ENCODE measurements around the gene EIF6. TPM values are rescaled to one million over a fixed set of nuclear protein-coding genes. Genes with fewer than 3 reads are reported as not detected.

EIF6 gene
- total RNA-seq (2011; cell fraction: chromatin; rRNA removed; ENCODE audit: low replicate concordance), result 22.6 and 68.4 TPM in 2 replicates
- 89.9 and 93.2 TPM in 2 replicates for total RNA-seq (2011; cell fraction: nucleolus; rRNA removed)
- 54.0 and 63.2 TPM in 2 replicates for total RNA-seq (2011; cell fraction: nucleoplasm; rRNA removed)
- total RNA-seq (2014; rRNA removed) (200 and 244 TPM in 2 replicates), total RNA-seq (2014; rRNA removed; fragmentation: Illumina TruSeq; extraction: Trizol) (132 and 180 TPM in 2 replicates), total RNA-seq (2015; rRNA removed; fragmentation: Illumina TruSeq; extraction: Trizol) (179 and 180 TPM in 2 replicates), total RNA-seq (2021) (229 and 249 TPM in 2 replicates), polyA plus RNA-seq (2011; rRNA removed) (165 and 190 TPM in 2 replicates), polyA plus RNA-seq (2014; fragmentation: Illumina TruSeq; extraction: Trizol) (247 and 288 TPM in 2 replicates), polyA plus RNA-seq (2014; fragmentation: Nextera tagmentation; extraction: Ambion mirVana) (100 to 1,000 TPM; 807 to 832 TPM), polyA plus RNA-seq (2014; rRNA removed) (230 and 241 TPM in 2 replicates), polyA minus RNA-seq (2011; rRNA and poly(A)+ RNA removed) (99.7 and 134 TPM in 2 replicates), Bru-seq, nascent RNA (percentile 94 among the genes with signal in this experiment), BruChase-seq, experiment 1, labeled RNA remaining after a 2-hour chase (percentile 86 among the genes with signal in this experiment), BruChase-seq, experiment 2, labeled RNA remaining after a 6-hour chase (percentile 82 among the genes with signal in this experiment)
- polyA plus RNA-seq (2011; cell fraction: cytosol; rRNA removed), result 339 and 577 TPM in 2 replicates
- 164 and 201 TPM in 2 replicates for polyA plus RNA-seq (2011; cell fraction: nucleus; rRNA removed)
- polyA plus RNA-seq (2012), result 165 and 193 TPM in 2 replicates
- polyA minus RNA-seq (2011; cell fraction: cytosol; rRNA and poly(A)+ RNA removed), result 80.7 and 88.0 TPM in 2 replicates
- 28.8 and 42.4 TPM in 2 replicates for polyA minus RNA-seq (2011; cell fraction: nucleus; rRNA and poly(A)+ RNA removed)
- long read RNA-seq, experiment 1, transcript EIF6-201 (6 exons, 1,252 nt), result minor isoform, 45 of 425 reads
- long read RNA-seq, experiment 1, transcript EIF6-203 (7 exons, 1,289 nt), result major isoform, 265 of 425 reads
- long read RNA-seq, experiment 1, transcript EIF6-206 (6 exons, 932 nt), result minor isoform, 19 of 425 reads
- long read RNA-seq, experiment 1, transcript EIF6-202 (5 exons, 1,017 nt), result minor isoform, 19 of 425 reads
- long read RNA-seq, experiment 1, partial matches to known transcripts, result 49 of 425 reads
- long read RNA-seq, experiment 1, other reads (novel, unspliced or antisense), result 22 of 425 reads
- long read RNA-seq, experiment 2, transcript EIF6-206 (6 exons, 932 nt), result minor isoform, 7 of 345 reads
- long read RNA-seq, experiment 2, transcript EIF6-201 (6 exons, 1,252 nt), result minor isoform, 77 of 345 reads
- long read RNA-seq, experiment 2, transcript EIF6-202 (5 exons, 1,017 nt), result minor isoform, 16 of 345 reads
- long read RNA-seq, experiment 2, transcript EIF6-203 (7 exons, 1,289 nt), result major isoform, 153 of 345 reads
- long read RNA-seq, experiment 2, partial matches to known transcripts, result 51 of 345 reads
- long read RNA-seq, experiment 2, other reads (novel, unspliced or antisense), result 39 of 345 reads
- long read RNA-seq, experiment 3, transcript EIF6-201 (6 exons, 1,252 nt), result minor isoform, 49 of 390 reads
- long read RNA-seq, experiment 3, transcript EIF6-203 (7 exons, 1,289 nt), result major isoform, 292 of 390 reads
- long read RNA-seq, experiment 3, transcript EIF6-202 (5 exons, 1,017 nt), result minor isoform, 8 of 390 reads
- long read RNA-seq, experiment 3, transcript EIF6-206 (6 exons, 932 nt), result minor isoform, 13 of 390 reads
- long read RNA-seq, experiment 3, partial matches to known transcripts, result 12 of 390 reads
- long read RNA-seq, experiment 3, other reads (novel, unspliced or antisense), result 14 of 390 reads

DNA sequence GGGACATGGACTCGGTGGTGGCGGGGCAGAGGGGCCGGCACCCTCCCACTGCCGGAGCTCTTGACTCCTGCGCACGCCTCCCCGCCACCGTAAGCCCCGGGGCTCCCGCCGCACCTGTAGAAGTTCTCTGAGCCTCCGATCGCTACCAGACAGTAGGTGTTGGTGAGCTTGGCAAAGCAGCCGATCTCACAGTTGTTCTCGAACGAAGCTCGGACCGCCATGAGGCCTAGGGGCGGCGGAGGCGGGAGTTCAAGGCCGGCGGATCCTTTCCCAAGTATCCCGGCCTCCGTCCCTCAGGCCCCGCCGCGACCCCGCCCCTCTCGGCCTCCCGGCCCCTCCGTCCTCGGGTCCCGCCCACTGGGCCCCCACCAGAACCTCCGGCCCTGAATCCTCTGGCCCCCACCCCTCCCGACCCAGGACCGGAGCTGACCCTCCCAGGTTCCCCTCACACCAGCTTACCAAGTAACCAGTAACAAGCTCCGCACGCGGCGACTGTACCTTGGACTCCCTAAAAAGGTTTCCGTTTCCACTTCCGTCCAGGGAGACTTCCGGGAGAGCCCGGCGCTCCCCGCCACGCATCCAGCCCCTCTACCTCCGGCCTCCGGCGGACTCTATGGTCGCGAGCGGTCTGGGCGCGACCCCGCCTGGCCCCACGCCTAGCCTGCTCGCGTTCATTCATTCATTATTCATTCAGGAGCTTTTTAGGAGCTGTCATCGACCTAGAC is at the start of gene EIF6:
Gene EIF6 (minus strand): TSS at position 506 of the 725 bp plus-strand sequence. CDS start 285 bp downstream, at position 221.
- ChIA-PET CTCF (ENCODE audit: low intra/inter-chr PET ratio) (no interaction called here), POLR2A (interaction anchor here (0.6 to 1.9 kb wide), 12 partner anchors 8 to 169 kb away, joined by 3 to 10 read pairs (median 4); no protein-coding TSS in a partner anchor)
- Histone ChIP-seq H4K20me1 (replicated peaks; ENCODE audit: control insufficient read depth, insufficient read depth, low read length) (no peaks in the 10 kb centered on the region), H3K79me2 (ENCODE audit: control insufficient read depth, insufficient read depth, low read length) (peaks cover 39% of the 10 kb centered on the region), H3K27ac (ENCODE audit: extremely low read depth, low read depth, low read length) (peak within 1 kb of the TSS; percentile 80), H3K9me3 (replicated peaks; ENCODE audit: control insufficient read depth, insufficient read depth, low read depth, low read length) (no peaks in the 10 kb centered on the region), H3K9me1 (ENCODE audit: control insufficient read depth, insufficient read depth, low read length) (no peaks in the 10 kb centered on the region), H3K27me3 (ENCODE audit: control insufficient read depth in 2 of 2, insufficient read depth in 2 of 2, low read length in 2 of 2) (no peaks in the 10 kb centered on the region), H3K4me1 (replicated peaks in 1 of 2; ENCODE audit: control insufficient read depth in 2 of 2, insufficient read depth in 2 of 2, low read length in 2 of 2) (peaks cover 10 to 47% of the 10 kb centered on the region in 2 experiments; a peak in 4 of 5 replicates), H2AFZ (ENCODE audit: low read depth, low read length) (peak within 1 kb of the TSS; percentile 98), H3K4me2 (ENCODE audit: insufficient read depth, low read length) (peak within 1 kb of the TSS; percentile 95), H3K36me3 (ENCODE audit: control insufficient read depth, insufficient read depth, low read length) (peaks cover 37% of the 10 kb centered on the region), H3K9ac (ENCODE audit: insufficient read depth in 1 of 2, low read depth in 2 of 2, low read length in 2 of 2) (peak within 1 kb of the TSS; percentile 86 to 98), H3K4me3 (peak within 1 kb of the TSS; percentile 85)
- WGBS (ENCODE audit: insufficient coverage, low coverage, missing lambda C conversion rate), result under 1% methylated on average over 43 of the region's 61 CpGs
- intact Hi-C loops (cut with micrococcal nuclease), result no loop called here
- peak; percentile 90 for FAIRE-seq
- in situ Hi-C loops (cut with MboI), result no loop called here
- BruUV-seq (replicated peaks), result no TSS peak
- DNase-seq (ENCODE audit: extremely low read depth in 1 of 4, low spot score in 3 of 4), result peak; percentile 93 to 97 (median 95)
- peak; percentile 95 for ATAC-seq
- TF ChIP-seq, protein P1, sequence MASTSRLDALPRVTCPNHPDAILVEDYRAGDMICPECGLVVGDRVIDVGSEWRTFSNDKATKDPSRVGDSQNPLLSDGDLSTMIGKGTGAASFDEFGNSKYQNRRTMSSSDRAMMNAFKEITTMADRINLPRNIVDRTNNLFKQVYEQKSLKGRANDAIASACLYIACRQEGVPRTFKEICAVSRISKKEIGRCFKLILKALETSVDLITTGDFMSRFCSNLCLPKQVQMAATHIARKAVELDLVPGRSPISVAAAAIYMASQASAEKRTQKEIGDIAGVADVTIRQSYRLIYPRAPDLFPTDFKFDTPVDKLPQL (IDR thresholded peaks at IDR 0.05; ENCODE audit: extremely low read depth, insufficient read length), result no peak
- TF ChIP-seq L3MBTL2 (IDR thresholded peaks at IDR 0.05), result peak; percentile 41; the same call in 1 of the 2 replicates
- TF ChIP-seq, protein P2, sequence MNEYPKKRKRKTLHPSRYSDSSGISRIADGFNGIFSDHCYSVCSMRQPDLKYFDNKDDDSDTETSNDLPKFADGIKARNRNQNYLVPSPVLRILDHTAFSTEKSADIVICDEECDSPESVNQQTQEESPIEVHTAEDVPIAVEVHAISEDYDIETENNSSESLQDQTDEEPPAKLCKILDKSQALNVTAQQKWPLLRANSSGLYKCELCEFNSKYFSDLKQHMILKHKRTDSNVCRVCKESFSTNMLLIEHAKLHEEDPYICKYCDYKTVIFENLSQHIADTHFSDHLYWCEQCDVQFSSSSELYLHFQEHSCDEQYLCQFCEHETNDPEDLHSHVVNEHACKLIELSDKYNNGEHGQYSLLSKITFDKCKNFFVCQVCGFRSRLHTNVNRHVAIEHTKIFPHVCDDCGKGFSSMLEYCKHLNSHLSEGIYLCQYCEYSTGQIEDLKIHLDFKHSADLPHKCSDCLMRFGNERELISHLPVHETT (CRISPR knock-in tag; conservative IDR thresholded peaks at IDR 0.05 in 1 of 2, IDR thresholded peaks at IDR 0.05 in 1 of 2), result peak in 1 of 2 experiments; percentile 58; a peak in 1 of 4 replicates
- peak in 1 of 2 experiments; percentile 40; a peak in 1 of 4 replicates for TF ChIP-seq RCOR1 (IDR thresholded peaks at IDR 0.05; ENCODE audit: borderline replicate concordance in 1 of 2, low read depth in 2 of 2, low read length in 2 of 2)
- TF ChIP-seq, protein P3, sequence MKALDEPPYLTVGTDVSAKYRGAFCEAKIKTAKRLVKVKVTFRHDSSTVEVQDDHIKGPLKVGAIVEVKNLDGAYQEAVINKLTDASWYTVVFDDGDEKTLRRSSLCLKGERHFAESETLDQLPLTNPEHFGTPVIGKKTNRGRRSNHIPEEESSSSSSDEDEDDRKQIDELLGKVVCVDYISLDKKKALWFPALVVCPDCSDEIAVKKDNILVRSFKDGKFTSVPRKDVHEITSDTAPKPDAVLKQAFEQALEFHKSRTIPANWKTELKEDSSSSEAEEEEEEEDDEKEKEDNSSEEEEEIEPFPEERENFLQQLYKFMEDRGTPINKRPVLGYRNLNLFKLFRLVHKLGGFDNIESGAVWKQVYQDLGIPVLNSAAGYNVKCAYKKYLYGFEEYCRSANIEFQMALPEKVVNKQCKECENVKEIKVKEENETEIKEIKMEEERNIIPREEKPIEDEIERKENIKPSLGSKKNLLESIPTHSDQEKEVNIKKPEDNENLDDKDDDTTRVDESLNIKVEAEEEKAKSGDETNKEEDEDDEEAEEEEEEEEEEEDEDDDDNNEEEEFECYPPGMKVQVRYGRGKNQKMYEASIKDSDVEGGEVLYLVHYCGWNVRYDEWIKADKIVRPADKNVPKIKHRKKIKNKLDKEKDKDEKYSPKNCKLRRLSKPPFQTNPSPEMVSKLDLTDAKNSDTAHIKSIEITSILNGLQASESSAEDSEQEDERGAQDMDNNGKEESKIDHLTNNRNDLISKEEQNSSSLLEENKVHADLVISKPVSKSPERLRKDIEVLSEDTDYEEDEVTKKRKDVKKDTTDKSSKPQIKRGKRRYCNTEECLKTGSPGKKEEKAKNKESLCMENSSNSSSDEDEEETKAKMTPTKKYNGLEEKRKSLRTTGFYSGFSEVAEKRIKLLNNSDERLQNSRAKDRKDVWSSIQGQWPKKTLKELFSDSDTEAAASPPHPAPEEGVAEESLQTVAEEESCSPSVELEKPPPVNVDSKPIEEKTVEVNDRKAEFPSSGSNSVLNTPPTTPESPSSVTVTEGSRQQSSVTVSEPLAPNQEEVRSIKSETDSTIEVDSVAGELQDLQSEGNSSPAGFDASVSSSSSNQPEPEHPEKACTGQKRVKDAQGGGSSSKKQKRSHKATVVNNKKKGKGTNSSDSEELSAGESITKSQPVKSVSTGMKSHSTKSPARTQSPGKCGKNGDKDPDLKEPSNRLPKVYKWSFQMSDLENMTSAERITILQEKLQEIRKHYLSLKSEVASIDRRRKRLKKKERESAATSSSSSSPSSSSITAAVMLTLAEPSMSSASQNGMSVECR (CRISPR knock-in tag; IDR thresholded peaks at IDR 0.05), result peak; percentile 90

All from K562 (cell line).